GM18526 (cell line): ENCODE measurements around the gene TRA2A.

Experiments
- POLR2A ChIP-seq: IDR thresholded peaks from 3 replicates; pipeline ENCODE4 v1.6.1; 2011; ENCODE audit not compliant: insufficient read length; ENCODE audit errors: extremely low read depth

The TRA2A gene

DNA sequence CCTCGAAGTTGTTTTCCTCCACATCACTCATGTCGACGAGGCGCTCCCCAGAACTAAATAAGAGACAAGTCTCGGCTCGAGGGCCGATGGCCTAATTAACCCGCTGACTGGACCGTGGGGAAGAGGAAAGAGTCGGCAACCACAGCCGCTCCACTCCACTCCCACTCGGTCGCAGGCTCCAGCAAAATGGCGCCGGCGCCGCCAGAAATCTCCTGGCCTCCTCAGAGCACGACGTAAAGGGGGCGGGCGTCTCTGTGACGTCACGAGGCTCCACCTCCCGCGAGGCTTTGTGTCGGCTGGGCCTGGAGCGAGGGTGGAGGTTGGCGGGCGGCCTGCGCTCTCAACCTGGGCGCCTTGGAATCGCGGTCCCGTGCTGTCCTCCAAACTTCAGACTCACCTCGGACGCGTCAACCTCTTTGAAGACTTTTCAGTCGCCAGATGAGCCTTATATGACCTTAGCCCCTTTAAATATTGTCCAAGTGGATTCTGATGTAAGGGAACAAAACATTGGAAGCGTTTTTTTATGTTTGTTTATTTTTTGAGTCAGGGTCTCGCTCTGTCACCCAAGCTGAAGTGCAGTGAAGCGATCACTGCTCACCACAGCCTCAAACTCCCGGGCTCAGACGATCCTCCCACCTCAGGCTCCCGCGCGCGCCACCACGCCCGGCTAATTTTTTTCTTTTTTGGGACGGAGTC, at the start of gene TRA2A:
TSS of gene TRA2A (minus strand) at position 188 of the 696 bp plus-strand sequence. CDS start at position 31, 157 bp downstream.
- TF ChIP-seq POLR2A: peak; percentile 97

GRCh38 chr7:23570592-23571200, 38.9 kb upstream of the TRA2A start:
- TF ChIP-seq POLR2A: no peak

GRCh38 chr7:23558303-23558702, 26.5 kb upstream of the TRA2A start:
- TF ChIP-seq POLR2A: no peak

DNA sequence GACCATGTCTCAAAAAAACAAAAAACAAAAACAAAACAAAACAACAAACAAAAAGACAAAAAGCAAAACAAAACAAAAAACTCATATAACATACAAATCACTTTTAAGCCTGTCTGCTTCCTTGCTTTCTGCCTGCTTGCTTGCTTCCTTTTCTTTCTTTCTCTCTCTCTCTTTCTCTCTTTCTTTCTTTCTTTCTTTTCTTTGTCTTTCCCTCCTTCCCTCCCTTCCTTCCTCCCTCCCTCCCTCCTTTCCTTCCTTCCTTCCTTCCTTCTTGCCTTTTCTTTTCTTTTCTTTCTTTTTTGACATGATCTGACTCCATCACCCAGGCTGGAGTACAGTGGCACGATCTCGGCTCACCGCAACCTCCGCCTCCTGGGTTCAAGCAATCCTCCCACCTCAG, 15.9 kb upstream of the TRA2A start:
- no peak for TF ChIP-seq POLR2A

- TF ChIP-seq POLR2A: no peak
These were observed 15.3 kb upstream of the TRA2A start for GRCh38 chr7:23546897-23547572.

- TF ChIP-seq POLR2A: no peak
These were observed 13.7 kb upstream of the TRA2A start for GRCh38 chr7:23545493-23545892.

DNA sequence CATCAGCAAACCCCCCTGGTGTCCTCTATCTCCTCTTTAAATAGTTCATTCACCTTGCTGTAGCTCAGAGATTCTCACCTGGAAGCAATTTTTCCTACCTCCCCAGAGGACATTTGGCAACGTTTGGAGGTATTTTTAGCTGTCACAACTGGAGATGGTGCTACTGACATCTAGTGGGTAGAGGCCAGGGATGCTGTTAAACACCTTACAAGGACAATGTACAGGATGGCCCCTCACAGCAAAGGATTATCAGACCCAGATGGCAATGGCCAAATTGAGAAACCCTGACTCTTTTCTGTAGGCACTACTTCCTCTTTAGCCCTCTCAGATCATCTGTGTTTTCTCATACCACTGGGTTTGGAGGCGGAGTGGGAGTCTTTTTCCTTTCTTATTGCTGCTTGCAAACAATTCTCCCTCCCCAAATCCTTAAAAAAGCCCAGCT, 13.2 kb upstream of the TRA2A start:
- no peak for TF ChIP-seq POLR2A

GRCh38 chr7:23542752-23543151, 11.0 kb upstream of the TRA2A start:
- no peak for TF ChIP-seq POLR2A

- no peak for TF ChIP-seq POLR2A
These were observed 7.7 kb upstream of the TRA2A start for GRCh38 chr7:23539494-23539907.

DNA sequence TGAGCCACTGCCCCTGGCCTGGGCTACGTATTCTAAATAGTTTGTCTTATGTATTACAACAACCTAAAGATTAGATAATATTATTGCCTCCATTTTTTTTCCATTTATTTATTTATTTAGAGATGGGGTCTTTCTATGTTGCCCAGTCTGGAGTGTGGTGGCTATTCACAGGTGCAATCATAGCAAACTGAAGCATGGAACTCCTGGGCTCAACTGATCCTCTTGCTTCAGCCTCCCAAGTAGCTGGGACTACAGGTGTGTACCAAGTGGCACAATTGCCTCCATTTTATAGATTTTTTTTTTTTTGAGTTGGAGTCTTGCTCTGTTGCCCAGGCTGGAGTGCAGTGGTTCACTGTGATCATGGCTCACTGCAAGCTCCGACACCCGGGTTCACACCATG, 6.5 kb upstream of the TRA2A start:
- no peak for TF ChIP-seq POLR2A

GRCh38 chr7:23533238-23533604, 1.4 kb upstream of the TRA2A start:
- no peak for TF ChIP-seq POLR2A

- no peak for TF ChIP-seq POLR2A
These were observed 883 bp upstream of the TRA2A start for GRCh38 chr7:23532490-23533237.

DNA sequence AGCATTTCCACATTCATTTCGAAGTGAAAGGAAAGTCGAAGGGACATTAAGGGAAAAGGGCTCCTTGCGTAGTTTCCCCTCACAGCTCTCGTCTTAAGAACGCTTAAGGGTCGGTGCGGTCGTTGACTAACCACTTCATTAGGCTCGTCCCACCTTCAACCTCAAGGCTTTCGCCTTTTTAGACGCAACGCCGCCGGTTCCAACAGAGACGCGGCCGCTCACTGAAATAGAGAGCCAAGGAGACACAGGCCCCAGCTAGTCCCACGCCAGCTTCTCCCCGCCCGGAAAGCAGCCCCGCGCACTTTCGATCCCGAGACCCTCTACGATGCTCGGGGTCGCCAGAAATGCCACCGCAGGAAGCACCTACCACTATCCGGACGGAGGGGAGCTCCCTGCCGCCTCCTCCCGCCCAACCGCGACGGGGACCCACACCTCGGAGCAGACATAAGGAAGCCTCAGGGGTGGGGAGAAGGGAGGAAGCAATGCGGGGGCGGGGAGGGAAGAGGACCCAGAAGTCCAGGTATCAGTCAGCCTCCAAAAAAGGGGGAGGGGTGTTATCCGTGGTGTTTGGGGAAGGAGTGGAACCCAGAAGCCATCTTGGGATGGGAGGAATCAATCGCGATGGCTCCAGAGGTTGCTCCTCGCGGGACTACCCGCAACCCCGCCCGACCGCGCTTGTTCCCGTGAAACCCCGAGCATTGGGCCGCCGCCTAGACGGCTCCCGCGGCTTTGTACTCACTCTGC, 559 bp downstream of the TRA2A start:
- no peak for TF ChIP-seq POLR2A

DNA sequence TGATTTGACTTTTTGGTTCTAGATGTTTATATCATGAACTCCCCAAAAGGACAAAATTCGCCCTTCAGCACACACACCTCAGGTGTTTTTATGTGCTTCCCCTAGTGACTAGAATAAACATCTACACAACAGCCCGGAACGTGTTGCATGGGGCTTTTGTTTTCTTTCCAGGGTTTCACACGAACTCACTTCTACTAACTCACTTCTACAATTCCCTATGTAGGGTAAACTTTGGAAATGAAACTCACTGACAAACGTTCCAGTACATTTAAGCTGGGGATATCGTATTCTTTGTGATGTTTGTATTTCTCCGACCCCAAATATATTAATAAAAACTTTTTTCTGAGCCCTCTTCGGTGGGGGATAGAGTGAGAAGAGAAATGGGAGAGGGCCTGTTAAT, 1.4 kb downstream of the TRA2A start:
- no peak for TF ChIP-seq POLR2A
